Neural progenitor cell (in vitro differentiated cells): Measurements from ENCODE around the gene LCAT.

ENCODE experiments used
- EZH2phosphoT487 ChIP-seq: fragments of 200-600 bp; sonication (generic); IDR thresholded peaks from 2 replicates; pipeline ENCODE4 v1.6.1; 2017; ENCODE audit warnings: antibody characterized with exemption
- TF ChIP-seq, protein P1 (sequence below): fragments of 200-600 bp; sonication (generic); IDR thresholded peaks from 2 replicates; pipeline ENCODE4 v1.5.1; 2017; ENCODE audit warnings: antibody characterized with exemption, mild to moderate bottlenecking

DNA sequence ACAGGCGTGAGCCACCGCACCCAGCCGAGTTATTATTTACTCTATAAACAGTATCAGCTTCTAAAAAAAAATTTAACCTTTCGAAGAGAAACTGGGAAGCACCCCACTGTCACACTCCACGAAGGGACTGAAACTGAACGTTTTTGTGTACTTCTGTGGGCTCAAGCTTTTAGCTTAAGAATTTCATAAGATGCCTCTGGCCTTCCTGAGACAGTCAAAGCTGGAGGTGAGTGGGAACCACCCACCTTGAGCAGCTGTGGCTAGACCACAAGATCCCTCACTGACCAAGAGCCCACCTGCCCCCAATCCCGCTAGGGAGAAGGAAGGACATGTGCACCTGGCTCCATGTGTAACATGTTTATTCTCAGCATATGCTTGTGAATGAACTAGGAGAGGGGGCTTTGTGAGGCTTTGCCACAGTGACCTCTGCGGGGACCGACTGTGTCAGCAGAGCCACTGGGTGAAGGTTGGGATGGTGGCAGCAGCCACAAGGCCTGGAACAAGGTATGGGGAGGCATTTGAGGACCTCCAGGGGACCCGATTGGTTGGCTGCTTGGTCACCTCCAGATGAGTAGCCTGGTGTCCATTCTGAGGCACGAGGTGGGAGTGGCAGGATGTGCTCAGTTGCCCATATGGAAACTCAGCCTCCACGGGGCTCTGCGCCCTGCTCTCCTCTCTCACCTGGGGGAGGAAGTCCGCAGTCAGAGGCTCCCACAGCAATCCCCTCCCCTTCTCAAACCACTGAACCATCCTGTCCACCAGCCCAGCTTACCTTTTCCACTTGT is 31.6 kb upstream of the LCAT start:
- TF ChIP-seq, protein P1, sequence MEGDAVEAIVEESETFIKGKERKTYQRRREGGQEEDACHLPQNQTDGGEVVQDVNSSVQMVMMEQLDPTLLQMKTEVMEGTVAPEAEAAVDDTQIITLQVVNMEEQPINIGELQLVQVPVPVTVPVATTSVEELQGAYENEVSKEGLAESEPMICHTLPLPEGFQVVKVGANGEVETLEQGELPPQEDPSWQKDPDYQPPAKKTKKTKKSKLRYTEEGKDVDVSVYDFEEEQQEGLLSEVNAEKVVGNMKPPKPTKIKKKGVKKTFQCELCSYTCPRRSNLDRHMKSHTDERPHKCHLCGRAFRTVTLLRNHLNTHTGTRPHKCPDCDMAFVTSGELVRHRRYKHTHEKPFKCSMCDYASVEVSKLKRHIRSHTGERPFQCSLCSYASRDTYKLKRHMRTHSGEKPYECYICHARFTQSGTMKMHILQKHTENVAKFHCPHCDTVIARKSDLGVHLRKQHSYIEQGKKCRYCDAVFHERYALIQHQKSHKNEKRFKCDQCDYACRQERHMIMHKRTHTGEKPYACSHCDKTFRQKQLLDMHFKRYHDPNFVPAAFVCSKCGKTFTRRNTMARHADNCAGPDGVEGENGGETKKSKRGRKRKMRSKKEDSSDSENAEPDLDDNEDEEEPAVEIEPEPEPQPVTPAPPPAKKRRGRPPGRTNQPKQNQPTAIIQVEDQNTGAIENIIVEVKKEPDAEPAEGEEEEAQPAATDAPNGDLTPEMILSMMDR, result no peak
- no peak for TF ChIP-seq EZH2phosphoT487
